Right renal pelvis (tissue), 4 donors: Measurements from ENCODE around the gene TEAD2. TPM values are rescaled to one million over a fixed set of nuclear protein-coding genes. Genes with fewer than 3 reads are reported as not detected.
"Not testable (repeated sequence)": the region's sequence is repeated elsewhere in the genome, so short reads cannot be mapped to it uniquely, and the experiment has no call there.

Experiments
- DNase-seq, 4 donors: peaks; one replicate each; pipeline ENCODE4 v3.0.0-alpha.2; 2013; ENCODE audit warnings: low read depth in 4 of 4, low spot score in 3 of 4, missing footprints in 1 of 4
- polyA plus RNA-seq, 4 donors: library from polyadenylated mRNA; unstranded; fragments of 120-200 nt; gene quantifications; one replicate each; pipeline ENCODE4 v1.2.1, GENCODE V29; 2013; ENCODE audit not compliant: insufficient read length in 4 of 4

Gene TEAD2
- polyA plus RNA-seq, 4 donors: 95.9 to 107 (median 102) TPM

GRCh38 chr19:49335071-49335783 is 27.0 kb downstream of the TEAD2 start, which contains the start of gene CD37:
CD37 (plus strand) TSS chr19:49335406; CDS start chr19:49335541, 135 bp downstream.
- DNase-seq: no peak

- DNase-seq: no peak
Observed at GRCh38 chr19:49333811-49334288, 28.4 kb downstream of the TEAD2 start.

GRCh38 chr19:49333418-49333805 is 28.8 kb downstream of the TEAD2 start:
- DNase-seq: no peak

- DNase-seq: not testable (repeated sequence)
Observed at GRCh38 chr19:49332691-49333417, 29.4 kb downstream of the TEAD2 start.

DNA sequence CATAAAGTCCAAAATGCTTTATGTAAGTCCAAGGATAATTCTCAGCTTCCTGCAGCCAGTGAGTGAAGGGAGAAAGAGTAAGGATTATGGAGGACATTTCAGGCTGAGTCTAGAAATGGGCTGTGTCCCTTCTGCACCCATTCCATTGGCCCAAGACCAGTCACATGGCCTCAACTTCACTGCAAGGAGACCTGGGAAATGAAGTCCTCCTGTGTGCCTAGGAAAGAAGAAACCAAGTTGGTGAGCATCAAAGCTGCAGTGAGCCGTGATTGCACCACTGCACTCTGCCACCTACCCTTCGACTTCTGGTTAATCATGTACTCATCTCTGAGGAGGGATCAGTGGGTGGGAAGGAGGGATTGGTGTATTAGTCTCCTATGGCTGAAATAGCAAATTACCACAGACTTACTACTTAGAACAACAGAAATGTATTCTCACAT is 30.6 kb downstream of the TEAD2 start:
- DNase-seq: peak in 1 of 4 donors; percentile 34

DNA sequence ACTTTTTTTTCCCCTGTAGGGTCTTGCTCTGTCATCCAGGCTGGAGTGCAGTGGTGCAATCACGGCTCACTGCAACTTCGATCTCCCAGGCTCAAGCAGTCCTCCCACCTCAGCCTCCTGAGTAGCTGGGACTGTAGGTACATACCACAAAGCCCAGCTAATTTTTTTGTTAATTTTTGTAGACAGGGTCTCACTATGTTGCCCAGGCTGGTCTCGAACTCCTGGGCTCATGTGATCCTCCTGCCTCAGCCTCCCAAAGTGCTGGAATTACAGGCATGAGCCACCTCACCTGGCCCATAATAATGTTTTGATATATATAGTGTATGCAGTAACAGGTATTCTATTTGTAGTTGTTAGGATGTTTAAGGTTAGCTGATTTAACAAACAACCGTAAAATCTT is 31.0 kb downstream of the TEAD2 start:
- not testable (repeated sequence) for DNase-seq

DNA sequence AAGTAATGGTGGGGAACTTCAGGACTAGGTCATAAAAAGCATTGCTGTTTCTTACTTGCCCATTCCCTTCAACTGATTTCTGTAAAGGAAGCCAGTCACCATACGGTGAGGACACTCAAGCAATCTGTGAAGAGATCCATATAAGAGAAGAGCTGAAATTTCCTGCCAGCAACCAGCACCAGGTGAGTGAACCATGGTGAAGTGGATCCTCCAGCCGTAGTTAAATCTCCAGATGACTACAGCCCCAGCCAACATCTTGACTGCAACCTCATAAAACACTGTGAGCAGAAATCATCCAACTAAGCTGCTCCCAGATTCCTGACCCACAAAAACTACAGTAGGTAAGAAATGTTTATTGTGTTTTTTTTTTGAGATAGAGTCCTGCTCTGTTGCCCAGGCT is 33.5 kb downstream of the TEAD2 start:
- no peak for DNase-seq

DNA sequence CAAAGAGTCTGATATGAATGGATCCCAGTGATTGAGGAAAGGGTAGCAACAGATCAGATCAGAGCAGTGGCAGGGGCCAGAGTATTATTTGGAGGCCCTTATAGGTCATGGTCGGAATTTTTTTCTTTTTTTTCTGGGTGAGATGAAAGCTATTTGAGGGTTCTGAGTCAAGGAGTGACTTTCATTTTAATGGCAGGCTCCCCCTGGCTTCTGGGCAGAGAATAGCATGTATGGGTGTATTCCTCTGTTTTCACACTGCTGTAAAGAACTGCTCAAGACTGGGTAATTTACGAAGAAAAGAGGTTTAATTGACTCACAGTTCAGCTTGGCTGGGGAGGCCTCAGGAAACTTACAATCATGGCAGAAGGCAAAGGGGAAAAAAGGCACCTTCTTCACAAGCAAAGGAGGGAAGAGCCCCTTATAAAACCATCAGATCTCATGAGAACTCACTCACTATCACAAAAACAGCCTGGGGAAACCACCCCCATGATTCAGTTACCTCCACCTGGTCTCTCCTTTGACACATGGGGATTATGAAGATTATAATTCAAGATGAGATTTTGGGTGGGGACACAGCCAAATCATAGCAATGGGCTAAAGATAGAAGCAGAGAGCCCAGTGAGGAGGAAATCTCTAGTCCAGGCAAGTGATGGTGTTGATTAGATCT is 34.2 kb downstream of the TEAD2 start:
- no peak for DNase-seq

GRCh38 chr19:49326165-49326704 is 36.0 kb downstream of the TEAD2 start:
- DNase-seq: no peak

GRCh38 chr19:49325756-49326155 is 36.5 kb downstream of the TEAD2 start:
- DNase-seq: not testable (repeated sequence)

DNA sequence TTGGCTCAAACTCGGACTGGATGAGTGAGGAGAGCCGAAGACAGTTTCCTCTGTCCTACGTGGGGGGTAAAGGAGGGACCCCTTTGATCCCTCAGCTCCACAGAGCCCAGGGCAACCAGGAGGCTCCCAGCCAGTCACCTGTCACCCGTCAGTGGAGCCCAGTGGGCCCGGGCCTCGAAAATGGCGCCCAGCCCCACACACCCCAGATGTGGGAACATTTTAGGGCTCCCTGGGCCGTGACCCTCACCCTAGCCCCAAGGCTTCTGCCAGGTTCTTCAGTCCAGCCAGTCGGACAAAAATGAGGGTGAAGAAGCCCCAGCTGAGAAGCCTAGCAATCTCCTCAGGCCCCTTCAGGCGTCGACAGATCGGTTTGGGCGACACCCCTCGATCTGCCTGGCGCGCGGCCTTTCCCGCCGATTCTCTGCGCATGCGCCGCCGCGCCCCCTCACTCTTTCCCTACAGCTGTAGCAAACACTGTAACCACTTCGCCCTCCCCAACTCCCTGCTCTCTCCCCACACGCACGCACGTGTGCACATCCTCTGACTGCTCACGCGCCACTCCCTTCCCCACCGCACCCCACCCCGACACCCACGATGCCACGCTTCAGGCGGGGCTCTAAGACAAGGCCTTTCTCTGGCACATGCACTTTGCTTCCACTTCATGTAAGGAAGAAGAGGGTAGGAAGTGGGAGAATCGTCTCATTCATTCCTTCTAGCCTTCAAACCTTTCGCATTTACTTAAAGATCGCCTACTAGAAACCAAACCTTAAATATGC is 37.2 kb downstream of the TEAD2 start, which contains the start of gene SLC6A16:
Gene SLC6A16, minus strand, starts transcription at position 391 of the 776 bp plus-strand sequence. CDS start 13,844 bp downstream, outside the sequence.
- no peak for DNase-seq

GRCh38 chr19:49318296-49318695 is 43.9 kb downstream of the TEAD2 start:
- no peak for DNase-seq

DNA sequence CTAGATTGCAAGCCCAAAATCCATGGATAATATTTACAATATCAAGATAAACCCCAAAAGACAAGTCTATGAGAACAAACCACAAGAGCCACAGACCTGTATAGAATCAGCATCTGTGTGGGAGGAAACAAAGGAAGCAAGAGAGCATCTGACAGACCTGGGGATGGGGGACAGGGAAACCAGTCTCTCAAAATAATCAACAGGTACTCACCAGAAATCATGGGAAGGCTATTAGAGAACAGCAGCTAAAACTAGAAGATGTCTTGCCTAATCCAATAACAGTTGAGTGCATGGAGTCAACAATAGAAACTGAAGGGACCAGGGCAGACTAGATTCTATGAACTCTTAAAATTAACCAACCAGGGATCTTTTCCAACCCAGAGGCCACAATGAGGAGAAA is 45.9 kb downstream of the TEAD2 start:
- no peak for DNase-seq

DNA sequence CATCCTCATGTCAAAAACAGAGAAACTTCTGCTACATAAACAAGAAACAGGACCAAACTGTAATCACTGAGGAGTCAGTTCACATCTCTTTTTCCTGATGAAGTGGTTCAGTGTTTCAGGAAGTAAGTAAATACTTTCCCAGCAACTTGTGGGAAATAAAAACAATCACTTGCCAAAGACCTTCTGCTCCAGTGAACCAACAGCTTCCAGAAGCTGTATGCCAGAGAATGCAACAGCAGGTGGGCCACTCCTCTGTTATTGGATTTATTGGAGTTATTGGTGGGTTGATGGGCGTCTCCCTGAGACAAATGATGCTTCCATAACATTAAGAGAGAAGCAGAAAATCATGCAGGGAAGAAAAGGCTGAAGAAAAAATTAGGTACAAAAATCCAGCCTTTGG is 47.1 kb downstream of the TEAD2 start:
- no peak for DNase-seq

GRCh38 chr19:49309087-49309486 is 53.1 kb downstream of the TEAD2 start:
- DNase-seq: no peak

DNA sequence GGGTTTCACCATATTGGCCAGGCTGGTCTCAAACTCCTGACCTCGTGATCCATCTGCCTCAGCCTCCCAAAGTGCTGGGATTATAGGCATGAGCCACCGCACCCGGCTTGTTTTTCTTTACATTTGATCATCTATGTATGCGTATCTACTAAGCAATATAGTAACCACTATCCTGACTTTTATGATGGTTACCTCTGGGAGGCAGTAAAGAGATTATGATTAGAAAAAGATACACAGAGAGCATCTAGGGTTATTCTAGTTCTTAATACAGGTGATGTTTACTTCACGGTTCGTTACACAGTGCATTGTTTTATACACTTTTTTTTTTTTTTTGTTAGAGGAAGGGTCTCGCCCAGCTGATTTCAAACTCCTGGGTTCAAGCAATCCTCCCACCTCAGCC is 55.5 kb downstream of the TEAD2 start:
- not testable (repeated sequence) for DNase-seq

- DNase-seq: no peak
Observed at GRCh38 chr19:49301866-49302252, 60.4 kb downstream of the TEAD2 start.

DNA sequence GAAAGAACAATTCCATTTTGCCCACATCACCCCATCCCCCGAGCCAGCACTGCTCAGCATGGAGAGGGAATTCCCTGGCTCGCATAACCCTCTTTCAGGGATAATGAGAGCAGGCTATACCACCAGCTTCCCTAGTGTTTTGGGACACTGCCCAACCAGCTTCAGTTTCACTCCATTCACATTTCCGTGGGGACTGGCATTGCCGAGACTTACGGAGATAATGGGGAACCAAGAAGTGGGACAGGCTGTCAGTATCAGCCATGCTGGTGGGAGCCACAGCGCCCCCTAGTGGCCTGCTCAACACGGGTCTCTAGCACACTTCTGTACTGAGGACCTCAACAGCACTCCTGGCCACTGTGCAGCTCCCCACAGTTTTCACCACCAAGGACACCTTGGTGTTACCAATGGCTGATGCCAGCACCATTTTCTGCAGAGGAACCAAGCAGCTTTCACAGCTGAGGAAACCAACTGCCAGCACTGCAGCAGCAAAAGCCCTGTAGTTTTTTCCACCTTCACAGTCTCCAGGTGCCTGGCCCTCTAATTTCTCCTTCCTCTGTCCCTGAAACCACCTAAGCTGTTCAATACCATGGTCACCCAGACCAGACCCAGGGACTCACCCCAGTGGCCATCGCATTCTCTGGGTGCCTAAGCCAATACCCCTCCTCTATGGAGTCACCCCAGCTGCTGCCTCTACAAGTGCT is 60.9 kb downstream of the TEAD2 start:
- DNase-seq: peak in 3 of 4 donors; percentile 25 to 33 (median 32)

DNA sequence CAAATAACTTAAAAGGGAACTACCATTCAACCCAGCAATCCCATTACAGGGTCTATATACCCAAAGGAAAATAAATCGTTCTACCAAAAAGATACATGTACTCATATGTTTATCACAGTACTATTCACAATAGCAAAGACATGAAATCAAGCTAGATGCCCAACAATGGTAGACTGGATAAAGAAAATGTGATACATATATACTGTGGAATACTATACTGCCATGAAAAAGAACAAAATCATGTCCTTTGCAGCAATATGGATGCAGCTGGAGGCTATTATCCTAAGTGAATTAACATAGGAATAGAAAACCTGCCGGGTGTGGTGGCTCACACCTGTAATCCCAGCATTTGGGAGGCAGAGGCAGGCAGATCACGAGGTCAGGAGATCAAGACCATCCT is 63.6 kb downstream of the TEAD2 start:
- DNase-seq: not testable (repeated sequence)
